GM18951 (cell line): ENCODE measurements around the gene COMMD1.
"Not testable (repeated sequence)": the region's sequence is repeated elsewhere in the genome, so short reads cannot be mapped to it uniquely, and the experiment has no call there.

Source experiments
- POLR2A ChIP-seq: IDR thresholded peaks from 4 replicates; pipeline ENCODE4 v1.6.1; 2011; ENCODE audit warnings: mild to moderate bottlenecking; ENCODE audit not compliant: insufficient read length, insufficient read depth; ENCODE audit errors: extremely low read depth
- in situ Hi-C: fragments of 300-500 bp; cut with MboI; formaldehyde crosslinking; loops from one replicate; pipeline ENCODE4 v1.12.0; 2022; ENCODE audit warnings: low sequenced_read_pairs, mixed read lengths, inconsistent platforms; ENCODE audit not compliant: unreplicated experiment

COMMD1 gene

GRCh38 chr2:61995065-61995464 lies 89.6 kb downstream of the COMMD1 start:
- in situ Hi-C loops = loop anchor here (10.0 to 25.0 kb wide), 2 partner anchors 420 to 767 kb away; no protein-coding TSS in a partner anchor
- TF ChIP-seq POLR2A = no peak

DNA sequence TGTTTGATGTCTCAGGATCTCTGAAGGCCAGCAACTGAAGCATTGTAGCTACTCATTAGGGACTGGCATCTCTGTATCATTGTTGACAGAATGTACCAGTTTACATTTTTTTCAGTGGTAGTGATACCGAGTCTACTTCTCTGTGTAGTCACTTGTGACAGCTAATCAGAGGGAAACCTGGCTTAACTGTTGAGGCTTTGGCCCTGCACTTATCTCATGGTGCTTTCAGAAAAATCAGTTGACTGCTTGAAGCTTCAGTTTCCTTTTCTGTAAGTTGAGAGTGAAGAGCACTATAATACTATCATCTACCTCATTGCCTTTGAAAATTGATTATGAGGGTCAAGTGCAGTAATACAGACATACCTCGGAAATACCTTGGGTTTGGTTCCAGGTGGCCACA lies 90.0 kb downstream of the COMMD1 start:
- TF ChIP-seq POLR2A = no peak
- in situ Hi-C loops = loop anchor here (10.0 to 25.0 kb wide), 2 partner anchors 419 to 767 kb away; no protein-coding TSS in a partner anchor

GRCh38 chr2:61998426-61998825 lies 93.0 kb downstream of the COMMD1 start:
- in situ Hi-C loops = loop anchor here (10.0 to 25.0 kb wide), 2 partner anchors 416 to 764 kb away; no protein-coding TSS in a partner anchor
- TF ChIP-seq POLR2A = no peak

DNA sequence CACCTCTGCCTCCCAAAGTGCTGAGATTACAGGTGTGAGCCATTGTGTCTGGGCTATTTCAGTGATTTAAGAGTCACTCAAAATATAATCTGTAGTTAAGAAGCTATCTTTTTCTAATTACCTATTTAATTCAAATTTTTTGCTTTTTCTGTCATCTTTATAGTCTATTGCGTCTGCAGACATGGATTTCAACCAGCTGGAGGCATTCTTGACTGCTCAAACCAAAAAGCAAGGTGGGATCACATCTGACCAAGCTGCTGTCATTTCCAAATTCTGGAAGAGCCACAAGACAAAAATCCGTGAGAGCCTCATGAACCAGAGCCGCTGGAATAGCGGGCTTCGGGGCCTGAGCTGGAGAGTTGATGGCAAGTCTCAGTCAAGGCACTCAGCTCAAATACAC lies 95.1 kb downstream of the COMMD1 start:
- in situ Hi-C loops = no loop called here
- TF ChIP-seq POLR2A = no peak

DNA sequence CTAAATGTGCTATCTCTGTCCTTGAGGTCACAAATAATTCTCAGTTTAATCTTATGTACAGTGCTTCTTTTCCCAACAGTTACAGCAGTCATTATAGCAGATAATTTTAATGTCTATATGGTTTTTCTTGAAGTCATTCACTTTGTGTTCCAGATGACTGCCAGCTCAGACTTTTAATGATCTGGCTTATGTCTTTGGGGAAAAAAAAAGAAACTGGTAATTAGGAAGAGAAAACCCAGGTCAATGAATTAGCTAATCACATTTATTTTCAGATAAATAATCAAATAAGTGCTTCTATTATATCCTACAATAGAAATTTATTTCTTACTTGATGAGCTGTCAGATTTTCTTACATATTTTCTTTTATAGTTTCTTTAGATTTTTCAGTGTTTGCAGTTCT lies 96.0 kb downstream of the COMMD1 start:
- no peak for TF ChIP-seq POLR2A
- in situ Hi-C loops = no loop called here

- in situ Hi-C loops = not testable (repeated sequence)
Observed at GRCh38 chr2:62004428-62004827, 99.0 kb downstream of the COMMD1 start.

DNA sequence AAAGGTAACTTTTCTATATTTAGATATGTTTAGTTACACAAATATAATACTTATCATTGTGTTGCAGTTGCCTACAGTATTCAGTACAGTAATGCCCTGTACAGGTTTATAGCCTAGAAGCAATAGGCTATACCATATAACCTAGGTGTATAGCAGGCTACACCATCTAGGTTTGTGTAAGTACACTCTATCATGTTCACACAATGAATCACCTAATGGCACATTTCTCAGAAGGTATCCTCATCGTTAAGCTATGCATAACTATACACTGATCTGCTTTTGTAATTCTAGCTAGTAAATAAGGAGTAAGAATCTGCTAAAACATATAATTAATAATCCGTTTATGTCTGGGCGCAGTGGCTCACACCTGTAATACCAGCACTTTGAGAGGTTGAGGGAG lies 102.1 kb downstream of the COMMD1 start:
- in situ Hi-C loops = no loop called here

GRCh38 chr2:62010632-62011256 lies 105.3 kb downstream of the COMMD1 start:
- in situ Hi-C loops = no loop called here
- TF ChIP-seq POLR2A = no peak

More for the DNA sequence above, 102.1 kb downstream of the COMMD1 start:
- no peak for TF ChIP-seq POLR2A

DNA sequence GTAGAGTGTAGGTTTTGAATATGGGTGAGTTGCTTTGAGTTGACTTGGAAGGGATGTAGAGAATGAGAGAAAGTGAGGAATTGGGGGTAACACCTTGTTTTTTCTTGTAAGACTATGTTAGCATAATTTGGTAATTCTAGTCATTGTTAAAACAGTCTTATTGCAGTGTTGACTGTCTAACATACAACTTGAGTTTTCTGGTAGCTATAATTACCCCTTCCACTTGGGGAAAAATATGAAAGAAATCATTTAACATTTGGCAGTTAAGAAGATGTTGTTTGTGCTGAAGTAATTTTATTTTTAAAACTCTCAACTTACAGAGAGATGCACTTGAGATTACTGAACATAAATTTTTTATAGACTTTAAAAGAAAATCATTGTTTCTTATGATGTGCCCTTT lies 108.2 kb downstream of the COMMD1 start:
- no peak for TF ChIP-seq POLR2A
- in situ Hi-C loops = no loop called here

GRCh38 chr2:62014102-62014501 lies 108.6 kb downstream of the COMMD1 start:
- no peak for TF ChIP-seq POLR2A
- in situ Hi-C loops = no loop called here

GRCh38 chr2:62016957-62017356 lies 111.5 kb downstream of the COMMD1 start:
- no peak for TF ChIP-seq POLR2A
- in situ Hi-C loops = no loop called here

- in situ Hi-C loops = no loop called here
- TF ChIP-seq POLR2A = no peak
Observed at GRCh38 chr2:62029910-62030309, 124.4 kb downstream of the COMMD1 start.

GRCh38 chr2:62030902-62031301 lies 125.4 kb downstream of the COMMD1 start:
- in situ Hi-C loops = no loop called here
- TF ChIP-seq POLR2A = no peak

- in situ Hi-C loops = no loop called here
- TF ChIP-seq POLR2A = no peak
Observed at GRCh38 chr2:62032096-62032495, 126.6 kb downstream of the COMMD1 start.

DNA sequence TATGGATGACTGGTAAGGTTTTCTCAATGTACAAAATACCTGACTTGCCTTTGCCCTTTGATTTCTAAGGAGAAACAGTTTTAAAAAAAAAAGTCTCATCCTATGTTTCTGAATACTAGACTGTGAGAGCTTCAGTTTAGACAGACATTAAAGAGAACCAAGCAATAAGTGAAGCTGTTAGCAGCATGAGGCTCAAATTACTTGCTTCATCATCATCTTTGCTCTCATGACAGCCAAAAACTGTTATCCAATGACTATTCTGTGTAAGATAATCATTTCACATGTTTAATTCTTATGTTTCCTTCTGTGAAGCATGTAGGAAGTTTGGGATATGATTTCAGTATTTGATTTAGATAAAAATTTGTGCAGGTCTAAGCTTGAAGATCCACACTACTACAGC lies 129.2 kb downstream of the COMMD1 start:
- in situ Hi-C loops = no loop called here
- TF ChIP-seq POLR2A = no peak
